ENCODE measurements around the gene STXBP6.

Gene STXBP6

GRCh38 chr14:24883576-24883975 lies 166.4 kb downstream of the STXBP6 start:
- Mint-ChIP-seq H3K4me3 (no peak overlapping the region), H3K27ac (no peak overlapping the region), H3K36me3 (ENCODE audit: low read depth) (no peaks in the 10 kb centered on the region), H3K9me3 (no peaks in the 10 kb centered on the region), H3K4me1 (ENCODE audit: low read depth) (no peaks in the 10 kb centered on the region), H3K27me3 (ENCODE audit: low read depth) (no peaks in the 10 kb centered on the region)

- no peak overlapping the region for H3K27ac Mint-ChIP-seq
- no peak overlapping the region for H3K4me3 Mint-ChIP-seq
- no peaks in the 10 kb centered on the region for H3K4me1 Mint-ChIP-seq (ENCODE audit: low read depth)
- no peaks in the 10 kb centered on the region for H3K36me3 Mint-ChIP-seq (ENCODE audit: low read depth)
- peaks cover 4% of the 10 kb centered on the region for H3K27me3 Mint-ChIP-seq (ENCODE audit: low read depth)
- H3K9me3 Mint-ChIP-seq = no peaks in the 10 kb centered on the region
Measured at GRCh38 chr14:24881116-24881893, 168.6 kb downstream of the STXBP6 start.

- H3K4me3 Mint-ChIP-seq = no peak overlapping the region
- peaks cover 4% of the 10 kb centered on the region for H3K27me3 Mint-ChIP-seq (ENCODE audit: low read depth)
- H3K4me1 Mint-ChIP-seq (ENCODE audit: low read depth) = no peaks in the 10 kb centered on the region
- no peaks in the 10 kb centered on the region for H3K36me3 Mint-ChIP-seq (ENCODE audit: low read depth)
- no peaks in the 10 kb centered on the region for H3K9me3 Mint-ChIP-seq
- H3K27ac Mint-ChIP-seq = no peak overlapping the region
Measured at GRCh38 chr14:24880689-24881088, 169.3 kb downstream of the STXBP6 start.

- no peaks in the 10 kb centered on the region for H3K9me3 Mint-ChIP-seq
- H3K4me3 Mint-ChIP-seq = no peak overlapping the region
- H3K4me1 Mint-ChIP-seq (ENCODE audit: low read depth) = no peaks in the 10 kb centered on the region
- no peak overlapping the region for H3K27ac Mint-ChIP-seq
- peaks cover 4% of the 10 kb centered on the region for H3K27me3 Mint-ChIP-seq (ENCODE audit: low read depth)
- H3K36me3 Mint-ChIP-seq (ENCODE audit: low read depth) = no peaks in the 10 kb centered on the region
Measured at GRCh38 chr14:24879661-24880386, 170.1 kb downstream of the STXBP6 start.

- no peaks in the 10 kb centered on the region for H3K9me3 Mint-ChIP-seq
- H3K36me3 Mint-ChIP-seq (ENCODE audit: low read depth) = no peaks in the 10 kb centered on the region
- H3K27me3 Mint-ChIP-seq (ENCODE audit: low read depth) = peaks cover 4% of the 10 kb centered on the region
- H3K4me1 Mint-ChIP-seq (ENCODE audit: low read depth) = no peaks in the 10 kb centered on the region
- H3K4me3 Mint-ChIP-seq = no peak overlapping the region
- no peak overlapping the region for H3K27ac Mint-ChIP-seq
Measured at GRCh38 chr14:24876996-24877395, 173.0 kb downstream of the STXBP6 start.

GRCh38 chr14:24875991-24876878 lies 173.7 kb downstream of the STXBP6 start:
- H3K4me3 Mint-ChIP-seq = no peak overlapping the region

GRCh38 chr14:24875203-24875838 lies 174.6 kb downstream of the STXBP6 start:
- H3K27me3 Mint-ChIP-seq (ENCODE audit: low read depth) = peaks cover 4% of the 10 kb centered on the region
- no peak overlapping the region for H3K27ac Mint-ChIP-seq

More at GRCh38 chr14:24875991-24876878, 173.7 kb downstream of the STXBP6 start:
- Mint-ChIP-seq H3K27ac (no peak overlapping the region), H3K4me1 (ENCODE audit: low read depth) (no peaks in the 10 kb centered on the region), H3K27me3 (ENCODE audit: low read depth) (peaks cover 4% of the 10 kb centered on the region), H3K9me3 (no peaks in the 10 kb centered on the region), H3K36me3 (ENCODE audit: low read depth) (no peaks in the 10 kb centered on the region)

GRCh38 chr14:24874514-24875202 lies 175.3 kb downstream of the STXBP6 start:
- no peaks in the 10 kb centered on the region for H3K36me3 Mint-ChIP-seq (ENCODE audit: low read depth)
- H3K27me3 Mint-ChIP-seq (ENCODE audit: low read depth) = peaks cover 4% of the 10 kb centered on the region
- H3K27ac Mint-ChIP-seq = no peak overlapping the region
- no peaks in the 10 kb centered on the region for H3K4me1 Mint-ChIP-seq (ENCODE audit: low read depth)
- H3K9me3 Mint-ChIP-seq = no peaks in the 10 kb centered on the region
- no peak overlapping the region for H3K4me3 Mint-ChIP-seq

More at GRCh38 chr14:24875203-24875838, 174.6 kb downstream of the STXBP6 start:
- H3K36me3 Mint-ChIP-seq (ENCODE audit: low read depth) = no peaks in the 10 kb centered on the region
- H3K9me3 Mint-ChIP-seq = no peaks in the 10 kb centered on the region
- H3K4me1 Mint-ChIP-seq (ENCODE audit: low read depth) = no peaks in the 10 kb centered on the region
- no peak overlapping the region for H3K4me3 Mint-ChIP-seq

- Mint-ChIP-seq H3K27me3 (ENCODE audit: low read depth) (peaks cover 4% of the 10 kb centered on the region), H3K9me3 (no peaks in the 10 kb centered on the region), H3K27ac (no peak overlapping the region)
Measured at GRCh38 chr14:24873551-24873950, 176.4 kb downstream of the STXBP6 start.

GRCh38 chr14:24870949-24871701 lies 178.8 kb downstream of the STXBP6 start:
- H3K9me3 Mint-ChIP-seq = no peaks in the 10 kb centered on the region
- H3K4me1 Mint-ChIP-seq (ENCODE audit: low read depth) = no peaks in the 10 kb centered on the region
- H3K27ac Mint-ChIP-seq = no peak overlapping the region
- no peaks in the 10 kb centered on the region for H3K27me3 Mint-ChIP-seq (ENCODE audit: low read depth)
- no peak overlapping the region for H3K4me3 Mint-ChIP-seq
- H3K36me3 Mint-ChIP-seq (ENCODE audit: low read depth) = no peaks in the 10 kb centered on the region

More at GRCh38 chr14:24873551-24873950, 176.4 kb downstream of the STXBP6 start:
- H3K4me3 Mint-ChIP-seq = no peak overlapping the region
- H3K36me3 Mint-ChIP-seq (ENCODE audit: low read depth) = no peaks in the 10 kb centered on the region
- no peaks in the 10 kb centered on the region for H3K4me1 Mint-ChIP-seq (ENCODE audit: low read depth)

- H3K4me3 Mint-ChIP-seq = no peak overlapping the region
- no peaks in the 10 kb centered on the region for H3K4me1 Mint-ChIP-seq (ENCODE audit: low read depth)
- H3K27ac Mint-ChIP-seq = no peak overlapping the region
- H3K27me3 Mint-ChIP-seq (ENCODE audit: low read depth) = no peaks in the 10 kb centered on the region
- H3K36me3 Mint-ChIP-seq (ENCODE audit: low read depth) = no peaks in the 10 kb centered on the region
- H3K9me3 Mint-ChIP-seq = no peaks in the 10 kb centered on the region
Measured at GRCh38 chr14:24868389-24868788, 181.6 kb downstream of the STXBP6 start.

- H3K27ac Mint-ChIP-seq = no peak overlapping the region
- no peaks in the 10 kb centered on the region for H3K36me3 Mint-ChIP-seq (ENCODE audit: low read depth)
- H3K4me1 Mint-ChIP-seq (ENCODE audit: low read depth) = no peaks in the 10 kb centered on the region
- H3K9me3 Mint-ChIP-seq = no peaks in the 10 kb centered on the region
- H3K4me3 Mint-ChIP-seq = no peak overlapping the region
- no peaks in the 10 kb centered on the region for H3K27me3 Mint-ChIP-seq (ENCODE audit: low read depth)
Measured at GRCh38 chr14:24866067-24866639, 183.8 kb downstream of the STXBP6 start.

Measured in T-helper 1 cell treated with Interleukin-12 subunit alpha and Interleukin-12 subunit beta and Interleukin-4 antibody, amounts not matched to agents 30 μg/mL and 1 μg/mL, for 36 hours (primary cell).